Smooth muscle cell (in vitro differentiated cells): ENCODE results near the gene FNDC3A. TPM values are rescaled to one million over a fixed set of nuclear protein-coding genes. Genes with fewer than 3 reads are reported as not detected.

Source experiments
- DNase-seq: peaks from one replicate; lab custom pipeline; 2025; ENCODE audit not compliant: unreplicated experiment; lab: John Stamatoyannopoulos, UW
- H2AFZ ChIP-seq: fragments of 200-600 bp; sonication (generic); 2 replicates; pipeline ENCODE4 v1.6.0; 2016; ENCODE audit warnings: antibody characterized with exemption, low read depth, mild to moderate bottlenecking
- H3F3A ChIP-seq: fragments of 200-600 bp; sonication (generic); 2 replicates; pipeline ENCODE4 v1.6.0; 2017; ENCODE audit warnings: antibody characterized with exemption, low read depth
- H3K27ac ChIP-seq: fragments of 200-600 bp; sonication (generic); 2 replicates; pipeline ENCODE4 v1.5.1; 2016; ENCODE audit warnings: low read depth, mild to moderate bottlenecking
- H3K27me3 ChIP-seq: fragments of 200-600 bp; sonication (generic); 2 replicates; pipeline ENCODE4 v1.6.1; 2016; ENCODE audit warnings: low read depth, mild to moderate bottlenecking
- H3K36me3 ChIP-seq: fragments of 200-600 bp; sonication (generic); 2 replicates; pipeline ENCODE4 v1.5.1; 2016; ENCODE audit warnings: low read depth
- H3K4me1 ChIP-seq: fragments of 200-600 bp; sonication (generic); 2 replicates; pipeline ENCODE4 v1.5.1; 2016; ENCODE audit warnings: low read depth
- H3K4me2 ChIP-seq: fragments of 200-600 bp; sonication (generic); 2 replicates; pipeline ENCODE4 v1.6.0; 2016; ENCODE audit warnings: mild to moderate bottlenecking
- H3K4me3 ChIP-seq: fragments of 200-600 bp; sonication (generic); 2 replicates; pipeline ENCODE4 v1.5.1; 2016; ENCODE audit warnings: mild to moderate bottlenecking
- H3K79me2 ChIP-seq: fragments of 200-600 bp; sonication (generic); 2 replicates; pipeline ENCODE4 v1.6.0; 2016; ENCODE audit warnings: low read depth, mild to moderate bottlenecking
- H3K9ac ChIP-seq: fragments of 200-600 bp; sonication (generic); 2 replicates; pipeline ENCODE4 v1.6.0; 2016; ENCODE audit warnings: low read depth
- H3K9me3 ChIP-seq: fragments of 200-600 bp; sonication (generic); replicated peaks from 2 replicates; pipeline ENCODE4 v1.5.1; 2016; ENCODE audit warnings: low read depth
- H4K20me1 ChIP-seq: fragments of 200-600 bp; sonication (generic); 2 replicates; pipeline ENCODE4 v1.6.0; 2016; ENCODE audit warnings: low read depth
- CTCF ChIP-seq: fragments of 200-600 bp; sonication (generic); IDR thresholded peaks from 2 replicates; pipeline ENCODE4 v1.5.1; 2017; ENCODE audit warnings: borderline replicate concordance, mild to moderate bottlenecking, antibody characterized with exemption; ENCODE audit not compliant: insufficient read depth, poor library complexity, severe bottlenecking
- WGBS: methylation state at CpG from one replicate; pipeline ENCODE4 v1.1.7; 2016; ENCODE audit warnings: low lambda C conversion rate; 5-methylcytosine and 5-hydroxymethylcytosine counted together
- polyA plus RNA-seq: library from polyadenylated mRNA; unstranded; fragments of >200 nt; fragmentation: Nextera tagmentation; extraction: Ambion mirVana; gene quantifications from 2 replicates; pipeline ENCODE4 v1.2.1, GENCODE V29; 2016
- total RNA-seq: library from RNA; depleted of rRNA; stranded (reverse); fragments of >200 nt; gene quantifications from 2 replicates; pipeline ENCODE4 v1.2.3, GENCODE V29; 2014

FNDC3A gene
- total and polyA plus RNA-seq, 2 experiments from 2014 or later = 22.0 to 104 TPM

- H3K9ac ChIP-seq = no peak overlapping the region
- no peak overlapping the region for H2AFZ ChIP-seq
- H3K36me3 ChIP-seq = no peaks in the 10 kb centered on the region
- no peak overlapping the region for H3K4me2 ChIP-seq
- no peaks in the 10 kb centered on the region for H3K4me1 ChIP-seq
- TF ChIP-seq CTCF = no peak
- H3F3A ChIP-seq = no peaks in the 10 kb centered on the region
- H4K20me1 ChIP-seq = no peaks in the 10 kb centered on the region
- WGBS = 88% methylated on average over 2 of the region's 2 CpGs
- H3K27ac ChIP-seq = no peak overlapping the region
- H3K27me3 ChIP-seq = no peaks in the 10 kb centered on the region
- H3K79me2 ChIP-seq = peaks cover 6% of the 10 kb centered on the region
- DNase-seq = no peak
- H3K4me3 ChIP-seq = no peak overlapping the region
- no peaks in the 10 kb centered on the region for H3K9me3 ChIP-seq
Observed at GRCh38 chr13:49086722-49087121, 111.0 kb downstream of the FNDC3A start.

- no peak overlapping the region for H3K9ac ChIP-seq
- peaks cover 14% of the 10 kb centered on the region for H3K79me2 ChIP-seq
- no peak for TF ChIP-seq CTCF
- H3K27ac ChIP-seq = no peak overlapping the region
- WGBS = 95% methylated on average over 5 of the region's 5 CpGs
- no peaks in the 10 kb centered on the region for H3K9me3 ChIP-seq
- peaks cover 3% of the 10 kb centered on the region for H3K4me1 ChIP-seq
- no peak overlapping the region for H3K4me3 ChIP-seq
- no peak overlapping the region for H3K4me2 ChIP-seq
- no peaks in the 10 kb centered on the region for H3K27me3 ChIP-seq
- DNase-seq = no peak
- H2AFZ ChIP-seq = no peak overlapping the region
- H3F3A ChIP-seq = peaks cover 4% of the 10 kb centered on the region
- H3K36me3 ChIP-seq = no peaks in the 10 kb centered on the region
- no peaks in the 10 kb centered on the region for H4K20me1 ChIP-seq
Observed at GRCh38 chr13:49093376-49093775, 117.7 kb downstream of the FNDC3A start.

GRCh38 chr13:49097374-49097773, 121.7 kb downstream of the FNDC3A start:
- Histone ChIP-seq H3K4me1 (peaks cover 3% of the 10 kb centered on the region), H3K27ac (peak overlapping the region; percentile 93), H3F3A (peaks cover 4% of the 10 kb centered on the region), H4K20me1 (no peaks in the 10 kb centered on the region), H2AFZ (peak overlapping the region; percentile 16), H3K79me2 (peaks cover 19% of the 10 kb centered on the region), H3K4me3 (no peak overlapping the region), H3K27me3 (no peaks in the 10 kb centered on the region), H3K9me3 (no peaks in the 10 kb centered on the region), H3K9ac (peak overlapping the region; percentile 72), H3K4me2 (peak overlapping the region; percentile 42), H3K36me3 (no peaks in the 10 kb centered on the region)
- WGBS = 81% methylated on average over 2 of the region's 2 CpGs
- TF ChIP-seq CTCF = no peak
- no peak for DNase-seq

GRCh38 chr13:49098198-49098597, 122.5 kb downstream of the FNDC3A start:
- WGBS = 14% methylated on average over 2 of the region's 2 CpGs
- Histone ChIP-seq H3K9me3 (no peaks in the 10 kb centered on the region), H3K4me2 (peak overlapping the region; percentile 42), H3K9ac (peak overlapping the region; percentile 72), H3K27ac (peak overlapping the region; percentile 93), H3F3A (peaks cover 4% of the 10 kb centered on the region), H3K79me2 (peaks cover 19% of the 10 kb centered on the region), H3K4me1 (peaks cover 3% of the 10 kb centered on the region), H3K36me3 (no peaks in the 10 kb centered on the region), H3K4me3 (no peak overlapping the region), H3K27me3 (no peaks in the 10 kb centered on the region), H2AFZ (no peak overlapping the region), H4K20me1 (no peaks in the 10 kb centered on the region)
- DNase-seq = no peak
- TF ChIP-seq CTCF = no peak
